HCT116 (cell line): ENCODE measurements around the gene PRKCA. TPM values are rescaled to one million over a fixed set of nuclear protein-coding genes. Genes with fewer than 3 reads are reported as not detected.

Source experiments
- ATAC-seq: fragments of 200-7000 bp; cut with Tn5 transposase; 2 replicates; pipeline ENCODE4 v1.9.1; 2020; ENCODE audit warnings: mild to moderate bottlenecking, moderate library complexity
- BruUV-seq: library from RNA; stranded (reverse); fragments of 400-500 nt; replicated peaks from 2 replicates; lab custom pipeline; 2021; lab: Mats Ljungman, UMichigan
- CTCF ChIA-PET: fragments of 300-600 bp; sonication (Branson Sonifier 250); formaldehyde crosslinking; loops from one replicate; lab custom pipeline; 2021; ENCODE audit warnings: antibody characterized with exemption; lab: Charles Lee
- POLR2A ChIA-PET: fragments of 300-600, 350-600 bp; sonication (Branson Sonifier 250); formaldehyde crosslinking; loops from one replicate; lab custom pipeline; 2021; ENCODE audit warnings: antibody characterized with exemption; lab: Charles Lee
- RAD21 ChIA-PET, 2 experiments: fragments of 300-600 bp; sonication (Branson Sonifier 250); formaldehyde crosslinking; loops; one replicate each; lab custom pipeline; 2023; ENCODE audit warnings: low total read pairs in 2 of 2; ENCODE audit not compliant: uncharacterized antibody in 2 of 2, unreplicated experiment in 2 of 2, low non-redundant PET in 1 of 2; lab: Charles Lee
- DNase-seq: peaks from one replicate; pipeline ENCODE4 v3.0.0-alpha.2; 2010; ENCODE audit warnings: low read depth, low spot score
- H2AFZ ChIP-seq: fragments of 200-600 bp; shearing (Covaris generic), sonication (generic); 2 replicates; pipeline ENCODE4 v1.6.1; 2017; ENCODE audit warnings: low read depth, mixed run types, mixed read lengths, antibody characterized with exemption, low read length; ENCODE audit not compliant: poor library complexity, severe bottlenecking
- H3K27ac ChIP-seq: 2 replicates; pipeline ENCODE4 v1.5.1; 2012; ENCODE audit warnings: low read depth, low read length
- H3K27me3 ChIP-seq: fragments of 200-600 bp; sonication (generic); 2 replicates; pipeline ENCODE4 v1.6.1; 2016; ENCODE audit warnings: mixed run types, low read length, mixed read lengths; ENCODE audit not compliant: insufficient read depth
- H3K36me3 ChIP-seq, 2 experiments: fragments of 200-500 bp in 1 of 2; fragments of 200-600 bp in 1 of 2; sonication (Bioruptor generic) in 1 of 2; sonication (generic) in 1 of 2; 2 replicates each; pipeline versions ENCODE4 v1.5.1 to v1.6.1; 2014 to 2016; ENCODE audit warnings: low read length in 2 of 2, inconsistent platforms in 1 of 2, mixed read lengths in 1 of 2, mixed run types in 1 of 2; ENCODE audit not compliant: insufficient read depth in 2 of 2, control insufficient read depth in 1 of 2
- H3K4me1 ChIP-seq, 2 experiments: fragments of 200-600 bp in 1 of 2; sonication (generic) in 1 of 2; 2 replicates each; pipeline versions ENCODE4 v1.5.1 to v1.6.1; 2012 to 2017; ENCODE audit warnings: low read length in 2 of 2, inconsistent platforms in 1 of 2, mild to moderate bottlenecking in 1 of 2, mixed read lengths in 1 of 2, mixed run types in 1 of 2, moderate library complexity in 1 of 2; ENCODE audit not compliant: insufficient read depth in 2 of 2, control insufficient read depth in 1 of 2
- H3K4me2 ChIP-seq: fragments of 200-600 bp; sonication (generic); 2 replicates; pipeline ENCODE4 v1.6.1; 2017; ENCODE audit warnings: mixed run types, low read length, mixed read lengths
- H3K4me3 ChIP-seq, 2 experiments: fragments of 200-600 bp in 1 of 2; sonication (generic) in 1 of 2; replicated peaks in 1 of 2; 2 replicates each; pipeline ENCODE4 v1.5.1; 2011 to 2016; ENCODE audit warnings: low read length in 2 of 2, control low read depth in 1 of 2, low read depth in 1 of 2, mild to moderate bottlenecking in 1 of 2, mixed read lengths in 1 of 2, mixed run types in 1 of 2
- H3K79me2 ChIP-seq: fragments of 200-600 bp; sonication (generic); 2 replicates; pipeline ENCODE4 v1.6.1; 2017; ENCODE audit warnings: mild to moderate bottlenecking, mixed run types, low read length, moderate library complexity, mixed read lengths; ENCODE audit not compliant: insufficient read depth
- H3K9ac ChIP-seq: fragments of 200-600 bp; sonication (generic); 2 replicates; pipeline ENCODE4 v1.6.1; 2016; ENCODE audit warnings: low read length, mixed read lengths
- H3K9me2 ChIP-seq: fragments of 200-600 bp; sonication (generic), shearing (Covaris generic); 2 replicates; pipeline ENCODE4 v1.6.1; 2017; ENCODE audit warnings: mixed run types, mild to moderate bottlenecking, moderate library complexity; ENCODE audit not compliant: insufficient read depth
- H3K9me3 ChIP-seq, 2 experiments: fragments of 200-500 bp in 1 of 2; fragments of 200-600 bp in 1 of 2; sonication (Bioruptor generic) in 1 of 2; sonication (generic) in 1 of 2; 2 replicates each; pipeline ENCODE4 v1.6.1; 2014 to 2017; ENCODE audit warnings: low read length in 2 of 2, mixed read lengths in 2 of 2, inconsistent platforms in 1 of 2, low read depth in 1 of 2, mild to moderate bottlenecking in 1 of 2, mixed run types in 1 of 2, moderate library complexity in 1 of 2; ENCODE audit not compliant: control insufficient read depth in 1 of 2, insufficient read depth in 1 of 2
- H4K20me1 ChIP-seq: fragments of 200-600 bp; sonication (generic), shearing (Covaris generic); 2 replicates; pipeline ENCODE4 v1.6.1; 2017; ENCODE audit warnings: mixed run types, mild to moderate bottlenecking, moderate library complexity; ENCODE audit not compliant: insufficient read depth
- CBX3 ChIP-seq: IDR thresholded peaks from 2 replicates; pipeline ENCODE4 v1.6.1; 2012; ENCODE audit warnings: low read depth
- CEBPB ChIP-seq: IDR thresholded peaks from 2 replicates; pipeline ENCODE4 v1.6.1; 2012; ENCODE audit warnings: low read depth
- EGR1 ChIP-seq: IDR thresholded peaks from 2 replicates; pipeline ENCODE4 v1.6.1; 2012; ENCODE audit warnings: low read depth
- ELF1 ChIP-seq: IDR thresholded peaks from 2 replicates; pipeline ENCODE4 v1.6.1; 2012; ENCODE audit warnings: low read depth, borderline replicate concordance
- EZH2 ChIP-seq: fragments of 200-600 bp; sonication (generic); IDR thresholded peaks from 2 replicates; pipeline ENCODE4 v1.6.1; 2017; ENCODE audit warnings: antibody characterized with exemption, mixed run types
- FOSL1 ChIP-seq: IDR thresholded peaks from 2 replicates; pipeline ENCODE4 v1.6.1; 2012; ENCODE audit warnings: low read depth
- JUND ChIP-seq: IDR thresholded peaks from 2 replicates; pipeline ENCODE4 v1.6.1; 2012
- POLR2AphosphoS5 ChIP-seq: IDR thresholded peaks from 2 replicates; pipeline ENCODE4 v1.6.1; 2011; ENCODE audit warnings: mild to moderate bottlenecking, low read depth, low read length, moderate library complexity
- RAD21 ChIP-seq: IDR thresholded peaks from 2 replicates; pipeline ENCODE4 v1.6.1; 2012; ENCODE audit warnings: low read depth, mild to moderate bottlenecking
- SIN3A ChIP-seq: IDR thresholded peaks from 2 replicates; pipeline ENCODE4 v1.6.1; 2012; ENCODE audit warnings: low read depth
- SP1 ChIP-seq: IDR thresholded peaks from 2 replicates; pipeline ENCODE4 v1.6.1; 2012; ENCODE audit warnings: low read depth
- SRF ChIP-seq: IDR thresholded peaks from 2 replicates; pipeline ENCODE4 v1.6.1; 2012; ENCODE audit warnings: low read depth
- TCF7L2 ChIP-seq: IDR thresholded peaks from 2 replicates; pipeline ENCODE4 v1.7.0; 2011; ENCODE audit warnings: borderline replicate concordance, inconsistent platforms; ENCODE audit not compliant: insufficient read depth, insufficient read length; ENCODE audit errors: extremely low read depth
- YY1 ChIP-seq: IDR thresholded peaks from 2 replicates; pipeline ENCODE4 v1.6.1; 2011; ENCODE audit warnings: low read length, low read depth, moderate library complexity, mild to moderate bottlenecking; ENCODE audit not compliant: insufficient replicate concordance; ENCODE audit errors: extremely low read depth
- ZBTB33 ChIP-seq: IDR thresholded peaks from 2 replicates; pipeline ENCODE4 v1.6.1; 2011; ENCODE audit warnings: mild to moderate bottlenecking, low read length, moderate library complexity; ENCODE audit not compliant: insufficient replicate concordance; ENCODE audit errors: extremely low read depth
- ZNF274 ChIP-seq: fragments of 200-500 bp; sonication (Bioruptor generic); IDR thresholded peaks from 2 replicates; pipeline ENCODE4 v1.6.1; 2014; ENCODE audit warnings: mild to moderate bottlenecking, low read depth, low read length, inconsistent platforms
- intact Hi-C: fragments of 100-400 bp; cut with micrococcal nuclease; formaldehyde crosslinking; loops from 2 replicates; pipeline ENCODE4 v1.10.0; 2022
- total RNA-seq: library from RNA; stranded (reverse); gene quantifications from one replicate; pipeline ENCODE4 v1.2.1, GENCODE V29; 2021; ENCODE audit not compliant: unreplicated experiment
- TF ChIP-seq, protein P1 (sequence below): IDR thresholded peaks from 2 replicates; pipeline ENCODE4 v1.6.1; 2012
- TF ChIP-seq, protein P2 (sequence below): IDR thresholded peaks from 2 replicates; pipeline ENCODE4 v1.6.1; 2012

The PRKCA gene
- total RNA-seq, 1 experiment from 2014 or later = 18.8 TPM

DNA sequence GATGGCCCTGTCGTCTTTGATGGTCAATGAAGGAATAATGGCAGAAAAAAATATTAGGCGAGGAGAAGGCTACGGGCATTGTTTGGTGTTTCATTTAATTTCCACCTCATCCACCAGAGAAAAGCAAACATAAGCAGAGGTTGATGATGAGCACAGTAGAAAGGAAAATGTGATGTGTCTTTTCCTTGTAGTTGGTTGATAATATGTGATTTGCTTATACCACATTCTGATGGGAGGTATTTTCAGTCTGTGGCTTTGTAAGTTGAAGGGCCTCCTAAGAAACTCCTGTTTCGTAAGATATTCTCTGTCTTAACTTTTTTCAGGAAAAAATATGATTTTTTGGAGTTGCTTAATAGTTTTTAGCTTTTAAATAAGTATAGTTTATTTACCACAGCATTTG is 215.7 kb downstream of the PRKCA start:
- TF ChIP-seq, protein P1, sequence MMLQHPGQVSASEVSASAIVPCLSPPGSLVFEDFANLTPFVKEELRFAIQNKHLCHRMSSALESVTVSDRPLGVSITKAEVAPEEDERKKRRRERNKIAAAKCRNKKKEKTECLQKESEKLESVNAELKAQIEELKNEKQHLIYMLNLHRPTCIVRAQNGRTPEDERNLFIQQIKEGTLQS = no peak
- TF ChIP-seq SIN3A (no peak), SRF (no peak), ZNF274 (no peak), EGR1 (no peak), EZH2 (no peak), TCF7L2 (no peak), CEBPB (no peak), RAD21 (no peak), YY1 (no peak), ELF1 (no peak)
- TF ChIP-seq, protein P2, sequence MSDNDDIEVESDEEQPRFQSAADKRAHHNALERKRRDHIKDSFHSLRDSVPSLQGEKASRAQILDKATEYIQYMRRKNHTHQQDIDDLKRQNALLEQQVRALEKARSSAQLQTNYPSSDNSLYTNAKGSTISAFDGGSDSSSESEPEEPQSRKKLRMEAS = no peak
- Histone ChIP-seq H3K9me2 (no peaks in the 10 kb centered on the region), H3K4me2 (no peak overlapping the region), H4K20me1 (no peaks in the 10 kb centered on the region), H3K9ac (no peak overlapping the region), H3K79me2 (no peaks in the 10 kb centered on the region), H3K27ac (no peak overlapping the region), H2AFZ (no peak overlapping the region), H3K36me3 (no peaks in the 10 kb centered on the region), H3K4me1 (peaks cover 15 to 16% of the 10 kb centered on the region in 2 experiments), H3K9me3 (no peaks in the 10 kb centered on the region), H3K4me3 (no peak overlapping the region), H3K27me3 (no peaks in the 10 kb centered on the region)
- ChIA-PET CTCF (no interaction called here), RAD21 (no interaction called here), POLR2A (interaction anchor here (1.0 to 1.5 kb wide), 2 partner anchors 8 to 21 kb away, joined by 3 read pairs; no protein-coding TSS in a partner anchor)
- BruUV-seq = no TSS peak
- DNase-seq (no peak), ATAC-seq (no peak)
- intact Hi-C loops = no loop called here

DNA sequence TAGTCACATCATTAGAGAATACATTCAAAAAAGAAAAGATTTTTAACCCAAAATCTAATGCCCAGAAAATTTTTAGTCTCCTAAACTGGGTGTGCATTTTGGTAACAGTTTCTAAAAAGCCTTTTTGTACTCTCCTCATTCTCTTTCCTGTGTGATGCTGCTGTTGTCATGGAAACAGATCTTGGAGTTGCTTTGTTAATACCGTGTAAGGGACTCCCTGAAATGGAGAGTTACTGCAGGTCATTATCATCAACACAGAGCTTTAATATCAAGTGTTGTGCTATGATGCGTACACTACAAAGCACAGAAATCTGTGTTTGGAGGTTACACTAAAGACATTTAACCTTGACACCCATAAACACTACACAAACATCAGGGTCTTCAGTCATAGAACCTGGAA is 216.3 kb downstream of the PRKCA start:
- Histone ChIP-seq H3K9me2 (no peaks in the 10 kb centered on the region), H3K4me1 (peaks cover 16 to 21% of the 10 kb centered on the region in 2 experiments), H3K4me3 (no peak overlapping the region), H3K4me2 (no peak overlapping the region), H3K9me3 (no peaks in the 10 kb centered on the region), H3K27ac (no peak overlapping the region), H3K9ac (no peak overlapping the region), H3K79me2 (no peaks in the 10 kb centered on the region), H3K36me3 (no peaks in the 10 kb centered on the region), H4K20me1 (no peaks in the 10 kb centered on the region), H2AFZ (no peak overlapping the region), H3K27me3 (no peaks in the 10 kb centered on the region)
- ChIA-PET POLR2A (interaction anchor here (1.0 to 1.5 kb wide), 2 partner anchors 9 to 22 kb away, joined by 3 read pairs; no protein-coding TSS in a partner anchor), RAD21 (no interaction called here), CTCF (no interaction called here)
- BruUV-seq = no TSS peak
- DNase-seq (no peak), ATAC-seq (no peak)
- intact Hi-C loops = no loop called here
- TF ChIP-seq FOSL1 = no peak
- TF ChIP-seq RAD21 = no peak
- no peak for TF ChIP-seq SP1
- no peak for TF ChIP-seq ZBTB33
- no peak for TF ChIP-seq JUND
- TF ChIP-seq CBX3 = no peak
- TF ChIP-seq SIN3A = no peak
- TF ChIP-seq TCF7L2 = no peak
- TF ChIP-seq POLR2AphosphoS5 = no peak
- no peak for TF ChIP-seq EGR1
- TF ChIP-seq, protein P2 = no peak
- TF ChIP-seq ELF1 = no peak
